DOHH2 (cell line): ENCODE data around the gene HIVEP3.
A peak's percentile ranks its signal among the peaks of the same experiment; 100 is the strongest.

Experiments used
- CTCF ChIP-seq: fragments of 200-600 bp; sonication (generic); IDR thresholded peaks from one replicate; pipeline ENCODE4 v1.5.1; 2014; ENCODE audit warnings: antibody characterized with exemption, mild to moderate bottlenecking, low read depth, low read length; ENCODE audit not compliant: poor library complexity, severe bottlenecking
- EZH2phosphoT487 ChIP-seq: fragments of 200-600 bp; sonication (generic); IDR thresholded peaks from 2 replicates; pipeline ENCODE4 v1.6.1; 2017; ENCODE audit warnings: borderline replicate concordance, mild to moderate bottlenecking, antibody characterized with exemption, low read length, moderate library complexity, mixed read lengths

GRCh38 chr1:41812051-41812450 lies 106.7 kb downstream of the HIVEP3 start:
- TF ChIP-seq CTCF = peak; percentile 88
- no peak for TF ChIP-seq EZH2phosphoT487
